Muscle layer of duodenum (tissue), 2 donors: ENCODE measurements around the gene POLN.
"Not testable (repeated sequence)": the region's sequence is repeated elsewhere in the genome, so short reads cannot be mapped to it uniquely, and the experiment has no call there.

Experiments used
- H3K27ac ChIP-seq: one replicate; pipeline ENCODE4 v1.7.0; 2013; ENCODE audit warnings: mild to moderate bottlenecking, low read length
- H3K27me3 ChIP-seq: one replicate; pipeline ENCODE4 v1.7.0; 2013; ENCODE audit warnings: low read depth, mild to moderate bottlenecking, control low read depth, low read length
- H3K36me3 ChIP-seq, 2 donors: one replicate each; pipeline ENCODE4 v1.7.0; 2013; ENCODE audit warnings: low read length in 2 of 2, control low read depth in 1 of 2, mild to moderate bottlenecking in 1 of 2; ENCODE audit not compliant: insufficient read depth in 2 of 2, control insufficient read depth in 1 of 2
- H3K4me1 ChIP-seq, 2 donors: one replicate each; pipeline ENCODE4 v1.7.0; 2013; ENCODE audit warnings: low read length in 2 of 2, mild to moderate bottlenecking in 2 of 2, control low read depth in 1 of 2, moderate library complexity in 1 of 2; ENCODE audit not compliant: insufficient read depth in 2 of 2, control insufficient read depth in 1 of 2
- H3K4me3 ChIP-seq, 2 donors: one replicate each; pipeline ENCODE4 v1.7.0; 2013; ENCODE audit warnings: low read length in 2 of 2, low read depth in 1 of 2, mild to moderate bottlenecking in 1 of 2
- H3K9me3 ChIP-seq, 2 donors: one replicate each; pipeline ENCODE4 v1.7.0; 2013; ENCODE audit warnings: low read length in 2 of 2, control low read depth in 1 of 2, mild to moderate bottlenecking in 1 of 2; ENCODE audit not compliant: control insufficient read depth in 1 of 2
- donor health status: healthy.

POLN gene

DNA sequence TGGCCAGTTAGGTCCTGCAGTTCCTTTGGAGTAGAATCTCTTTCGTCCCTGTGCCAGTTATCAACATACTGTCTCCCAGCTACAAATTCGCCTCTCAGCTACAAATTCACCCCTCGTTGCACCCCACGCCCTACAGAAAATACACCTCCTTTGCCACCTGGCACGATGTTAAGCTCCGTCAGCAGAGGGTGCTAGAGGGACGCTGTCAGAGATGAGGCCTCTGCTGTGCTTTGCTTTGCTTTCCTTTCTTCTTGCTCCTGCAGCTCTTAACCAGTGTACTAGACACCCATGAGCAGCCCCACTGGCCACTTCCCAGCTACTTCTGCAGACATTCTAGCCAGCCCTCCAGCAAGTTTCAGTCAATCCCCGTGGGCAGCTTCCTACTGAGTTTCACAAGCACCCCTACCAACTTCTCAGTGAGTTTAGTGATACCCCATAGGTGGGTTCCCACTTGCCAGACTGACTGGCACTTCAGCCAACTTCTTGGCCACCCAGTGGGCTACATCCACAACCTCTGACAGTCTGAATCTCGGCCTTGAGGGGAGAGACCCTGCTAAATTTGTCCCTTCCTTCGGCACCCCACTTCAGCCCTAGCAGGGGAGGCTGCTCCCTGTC is 21.8 kb downstream of the POLN start:
- Histone ChIP-seq H3K36me3 (peaks cover 0 to 13% of the 10 kb centered on the region in 2 donors), H3K27me3 (no peaks in the 10 kb centered on the region), H3K9me3 (no peaks in the 10 kb centered on the region), H3K27ac (no peak overlapping the region), H3K4me3 (no peak overlapping the region), H3K4me1 (no peaks in the 10 kb centered on the region)

DNA sequence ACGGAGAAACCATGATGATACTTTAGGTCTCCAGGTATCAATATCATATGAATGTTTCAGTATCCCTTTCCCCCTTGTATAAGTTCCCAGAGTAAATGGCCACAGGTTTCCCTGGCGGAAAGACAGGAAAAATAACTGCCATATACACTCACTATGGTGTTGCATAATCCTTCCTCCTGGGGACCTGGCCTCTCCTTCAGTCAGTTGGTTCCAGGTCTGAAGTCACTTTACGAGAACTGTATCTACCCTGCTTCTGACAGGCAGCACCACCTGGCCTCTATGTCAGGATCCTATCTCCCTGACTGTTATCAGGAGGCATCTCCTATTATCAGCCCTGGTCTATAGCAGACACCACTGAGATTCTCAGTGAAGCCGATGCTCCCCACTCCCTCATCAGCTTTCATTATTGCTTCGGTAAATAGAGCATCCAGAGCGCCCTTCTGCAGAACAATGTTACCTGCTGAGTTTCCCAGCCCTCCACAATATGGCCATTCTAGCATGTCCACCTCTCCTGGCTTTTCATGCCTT is 22.6 kb downstream of the POLN start:
- Histone ChIP-seq H3K4me1 (no peaks in the 10 kb centered on the region), H3K9me3 (no peaks in the 10 kb centered on the region), H3K27ac (no peak overlapping the region), H3K27me3 (no peaks in the 10 kb centered on the region), H3K36me3 (peaks cover 0 to 13% of the 10 kb centered on the region in 2 donors), H3K4me3 (no peak overlapping the region)

DNA sequence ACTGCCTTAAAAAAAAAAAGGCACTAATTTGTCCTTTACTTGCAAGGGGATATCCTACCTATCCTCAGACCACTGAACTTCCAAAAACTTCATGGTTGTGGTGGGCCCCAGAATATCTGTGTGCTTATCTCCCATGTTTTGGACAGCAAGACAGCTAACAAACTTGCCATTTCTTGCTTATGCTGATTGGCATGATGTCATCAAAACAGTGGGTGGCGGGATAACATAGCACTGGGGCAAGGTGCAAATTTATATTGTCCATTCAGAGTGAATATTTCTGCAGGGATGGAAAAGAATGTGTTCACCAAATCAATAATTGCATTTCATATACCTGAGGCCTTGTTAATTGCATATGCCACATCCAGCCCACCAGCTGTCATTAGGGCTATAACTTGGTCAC is 23.5 kb downstream of the POLN start:
- H3K4me1 ChIP-seq: no peaks in the 10 kb centered on the region
- no peaks in the 10 kb centered on the region for H3K9me3 ChIP-seq
- H3K36me3 ChIP-seq: peaks cover 0 to 11% of the 10 kb centered on the region in 2 donors
- no peaks in the 10 kb centered on the region for H3K27me3 ChIP-seq
- H3K4me3 ChIP-seq: no peak overlapping the region
- no peak overlapping the region for H3K27ac ChIP-seq

DNA sequence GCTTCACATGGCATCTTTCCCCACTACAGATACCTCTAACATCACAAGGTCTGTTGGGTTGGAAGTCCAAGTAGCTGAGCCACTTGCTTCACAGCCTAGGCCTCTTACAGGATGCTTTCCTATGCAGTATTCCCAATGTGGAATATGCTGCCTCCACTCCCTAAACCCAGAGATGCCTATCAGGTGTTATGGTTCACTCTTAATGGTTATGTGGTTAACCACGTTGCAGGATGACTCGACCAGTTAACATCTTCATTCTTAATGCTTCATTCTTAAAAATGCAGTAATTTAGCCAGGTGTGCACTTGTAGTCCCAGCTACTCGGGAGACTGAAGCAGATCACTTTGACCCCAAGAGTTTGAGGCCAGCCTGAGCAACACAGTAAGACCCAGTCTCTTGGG is 24.2 kb downstream of the POLN start:
- Histone ChIP-seq H3K9me3 (no peaks in the 10 kb centered on the region), H3K4me3 (no peak overlapping the region), H3K4me1 (no peaks in the 10 kb centered on the region), H3K27me3 (no peaks in the 10 kb centered on the region), H3K36me3 (peaks cover 0 to 4% of the 10 kb centered on the region in 2 donors), H3K27ac (no peak overlapping the region)

DNA sequence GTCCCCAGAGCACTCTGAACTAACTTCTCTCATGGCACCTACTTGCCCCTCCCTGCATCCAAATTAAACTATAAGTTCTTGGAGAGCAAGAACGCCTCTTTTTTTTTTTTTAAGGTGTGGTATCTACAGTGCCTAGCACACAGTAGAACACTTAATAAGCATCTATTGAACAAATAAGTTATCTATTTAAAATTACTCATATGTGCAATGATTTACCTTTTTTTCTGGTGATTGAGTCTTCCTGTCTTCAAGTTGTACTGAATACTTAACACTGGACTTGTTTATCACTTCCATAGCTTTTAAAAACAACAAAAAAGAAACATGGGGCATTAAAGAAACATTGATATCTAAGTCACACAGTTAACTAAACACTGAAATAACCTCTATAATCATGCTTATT is 29.1 kb downstream of the POLN start:
- Histone ChIP-seq H3K27ac (no peak overlapping the region), H3K9me3 (no peaks in the 10 kb centered on the region), H3K4me1 (no peaks in the 10 kb centered on the region)

DNA sequence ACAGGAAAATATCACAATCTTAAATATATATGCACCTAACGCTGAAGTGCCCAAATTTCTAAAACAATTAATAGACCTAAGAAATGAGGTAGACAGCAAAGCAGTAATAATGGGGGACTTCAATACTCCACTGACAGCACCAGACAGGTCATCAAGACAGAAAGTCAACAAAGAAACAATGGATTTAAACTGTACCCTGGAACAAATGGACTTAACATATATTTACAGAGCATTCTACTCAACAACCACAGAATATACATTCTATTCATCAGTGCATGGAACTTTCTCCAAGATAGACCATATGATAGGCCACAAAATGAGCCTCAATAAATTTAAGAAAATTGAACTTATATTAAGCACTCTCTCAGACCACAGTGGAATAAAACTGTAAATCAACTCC is 39.1 kb downstream of the POLN start:
- not testable (repeated sequence) for H3K4me1 ChIP-seq, H3K27me3 ChIP-seq, H3K4me3 ChIP-seq, H3K9me3 ChIP-seq, H3K27ac ChIP-seq, H3K36me3 ChIP-seq

More for the DNA sequence above, 29.1 kb downstream of the POLN start:
- H3K36me3 ChIP-seq: no peaks in the 10 kb centered on the region
- no peak overlapping the region for H3K4me3 ChIP-seq
- H3K27me3 ChIP-seq: no peaks in the 10 kb centered on the region

DNA sequence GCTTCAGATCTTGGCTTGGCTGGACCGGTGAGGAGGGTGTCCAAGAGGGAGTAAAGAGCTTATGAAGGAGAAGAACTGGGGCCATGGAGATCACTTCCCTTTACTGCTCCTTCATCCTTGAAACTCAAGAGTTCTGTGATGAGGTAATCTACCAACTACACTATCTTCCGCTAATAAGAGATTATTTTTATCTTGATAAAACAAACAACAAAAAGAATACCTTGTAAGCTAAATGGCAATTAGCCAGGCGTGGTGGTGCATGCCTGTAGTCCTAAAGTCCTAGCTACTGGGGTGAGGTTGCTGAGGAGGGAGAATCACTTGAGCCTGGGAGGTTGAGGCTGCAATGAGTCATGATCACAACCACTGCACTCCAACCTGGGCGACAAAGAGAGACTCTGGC is 47.4 kb downstream of the POLN start:
- Histone ChIP-seq H3K27ac (no peak overlapping the region), H3K9me3 (no peaks in the 10 kb centered on the region), H3K4me1 (no peaks in the 10 kb centered on the region), H3K27me3 (no peaks in the 10 kb centered on the region), H3K36me3 (no peaks in the 10 kb centered on the region), H3K4me3 (no peak overlapping the region)

DNA sequence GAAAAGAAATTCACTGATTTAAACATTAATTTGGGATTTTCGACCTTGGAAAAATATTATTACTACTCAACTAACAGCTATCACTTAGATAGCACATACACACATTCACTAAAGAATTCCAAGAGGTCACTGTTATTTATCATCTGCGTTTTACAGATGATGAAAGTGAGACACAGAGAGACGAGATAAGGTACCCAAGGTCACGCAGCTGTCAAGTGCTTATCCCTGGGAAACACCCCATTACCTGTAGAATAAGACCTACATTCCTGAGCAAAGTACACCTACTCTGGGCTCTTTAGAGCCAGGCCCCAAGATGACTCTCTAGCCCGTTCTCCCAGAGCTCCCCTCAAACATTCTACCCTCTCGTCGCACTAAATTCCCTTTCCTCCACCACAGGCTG is 48.6 kb downstream of the POLN start:
- Histone ChIP-seq H3K27ac (no peak overlapping the region), H3K36me3 (no peaks in the 10 kb centered on the region)

DNA sequence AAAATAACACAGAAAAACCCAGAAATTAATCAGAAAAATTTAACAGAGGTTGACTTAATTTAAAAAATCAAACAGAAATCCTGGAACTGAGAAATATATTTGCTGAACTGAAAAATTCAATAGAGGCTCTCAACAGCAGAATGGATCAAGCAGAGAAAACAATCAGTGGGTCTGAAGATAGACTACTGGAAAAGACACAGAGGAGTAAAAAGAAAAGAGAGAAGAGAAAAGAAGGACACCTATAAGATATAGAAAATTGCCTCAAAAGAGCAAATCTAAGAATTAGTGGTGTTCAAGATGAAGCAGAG is 55.1 kb downstream of the POLN start:
- no peaks in the 10 kb centered on the region for H3K4me1 ChIP-seq
- no peak overlapping the region for H3K27ac ChIP-seq
- H3K36me3 ChIP-seq: no peaks in the 10 kb centered on the region
- no peak overlapping the region for H3K4me3 ChIP-seq
- no peaks in the 10 kb centered on the region for H3K27me3 ChIP-seq
- peaks cover 0 to 8% of the 10 kb centered on the region in 2 donors for H3K9me3 ChIP-seq

More for the DNA sequence above, 48.6 kb downstream of the POLN start:
- Histone ChIP-seq H3K27me3 (no peaks in the 10 kb centered on the region), H3K4me3 (no peak overlapping the region), H3K4me1 (no peaks in the 10 kb centered on the region), H3K9me3 (no peaks in the 10 kb centered on the region)

DNA sequence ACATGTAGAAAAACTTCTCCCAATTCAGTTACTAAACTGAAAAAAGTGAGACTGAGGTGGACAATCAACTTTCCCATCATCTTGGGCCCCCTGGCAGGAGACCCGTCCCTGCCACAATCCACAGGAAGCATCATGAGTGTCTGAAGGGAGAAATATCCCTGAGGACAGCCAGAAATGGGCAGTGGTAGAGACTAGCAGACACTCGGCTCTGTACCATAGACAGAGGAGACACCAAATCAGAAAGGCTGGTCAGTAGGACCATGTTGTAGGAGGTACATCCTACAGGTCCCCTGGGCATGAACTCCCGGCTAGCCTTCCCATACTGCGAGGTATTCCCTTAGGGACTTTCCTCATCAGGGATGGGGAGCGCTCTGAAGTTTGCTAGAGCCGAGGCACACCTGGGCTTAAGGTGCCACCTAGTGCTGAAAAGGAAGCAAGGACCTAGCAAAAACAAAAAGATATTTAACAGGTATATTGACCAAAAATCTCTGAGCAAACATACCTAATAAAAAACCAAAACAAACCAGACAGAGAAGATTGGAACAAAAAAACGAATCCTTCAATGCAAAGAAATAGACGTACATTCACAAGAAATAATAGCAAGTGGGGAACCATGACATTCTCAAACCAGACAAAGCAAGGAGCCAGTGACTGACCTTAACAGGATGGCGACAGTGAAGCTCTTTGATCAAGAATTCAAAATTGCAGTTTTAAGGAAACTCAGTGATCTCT is 55.6 kb downstream of the POLN start:
- Histone ChIP-seq H3K27me3 (no peaks in the 10 kb centered on the region), H3K9me3 (peaks cover 0 to 8% of the 10 kb centered on the region in 2 donors), H3K27ac (no peak overlapping the region), H3K4me3 (no peak overlapping the region), H3K36me3 (no peaks in the 10 kb centered on the region), H3K4me1 (no peaks in the 10 kb centered on the region)

DNA sequence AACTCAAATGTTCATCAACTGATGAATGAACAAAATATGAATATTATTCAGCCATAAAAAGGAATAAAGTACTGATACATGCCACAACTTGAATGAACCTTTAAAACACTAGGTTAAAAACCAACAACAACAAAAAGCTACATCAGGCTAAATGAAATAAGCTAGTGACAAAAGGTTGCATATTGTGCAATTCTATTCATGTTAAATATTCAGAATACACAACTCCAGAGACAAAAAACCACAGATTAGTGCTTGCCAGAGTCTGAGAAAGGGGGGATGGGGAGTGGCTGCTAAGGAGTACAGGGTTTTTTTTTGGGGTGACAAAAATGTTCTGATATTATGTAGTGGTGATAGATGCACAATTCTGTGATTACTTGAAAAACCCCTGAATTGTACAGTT is 58.5 kb downstream of the POLN start:
- no peaks in the 10 kb centered on the region for H3K36me3 ChIP-seq
- peaks cover 0 to 8% of the 10 kb centered on the region in 2 donors for H3K9me3 ChIP-seq
- H3K4me1 ChIP-seq: no peaks in the 10 kb centered on the region
- no peak overlapping the region for H3K27ac ChIP-seq
- no peaks in the 10 kb centered on the region for H3K27me3 ChIP-seq
- H3K4me3 ChIP-seq: no peak overlapping the region

DNA sequence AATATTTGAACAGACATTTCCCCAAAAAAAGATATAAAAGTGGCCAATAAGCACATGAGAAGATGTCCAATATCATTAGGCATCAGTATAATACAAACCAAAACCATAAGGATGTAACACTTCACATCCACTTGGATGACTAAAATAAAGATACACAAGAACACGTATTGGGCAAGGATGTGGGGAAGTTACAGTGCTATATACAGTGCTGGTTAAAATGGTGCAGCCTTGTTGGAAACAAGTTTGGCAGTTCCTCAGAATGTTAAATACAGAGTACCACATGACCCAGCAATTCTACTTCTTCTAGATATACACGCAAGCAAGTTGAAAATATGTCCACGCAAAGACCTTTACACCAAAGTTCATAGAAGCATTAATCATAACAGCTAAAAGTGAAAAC is 58.9 kb downstream of the POLN start:
- Histone ChIP-seq H3K27me3 (no peaks in the 10 kb centered on the region), H3K4me3 (no peak overlapping the region), H3K4me1 (no peaks in the 10 kb centered on the region), H3K36me3 (no peaks in the 10 kb centered on the region), H3K27ac (no peak overlapping the region), H3K9me3 (peaks cover 0 to 8% of the 10 kb centered on the region in 2 donors)
